Activated T-cell treated with anti-CD3 and anti-CD28 coated beads for 1 hour (primary cell): ENCODE data around the gene KCNAB1.
"Not testable (repeated sequence)": the region's sequence is repeated elsewhere in the genome, so short reads cannot be mapped to it uniquely, and the experiment has no call there.

Source experiments
- DNase-seq: peaks from one replicate; pipeline ENCODE4 v3.0.0-alpha.2; 2020; ENCODE audit warnings: low read depth

KCNAB1 gene

DNA sequence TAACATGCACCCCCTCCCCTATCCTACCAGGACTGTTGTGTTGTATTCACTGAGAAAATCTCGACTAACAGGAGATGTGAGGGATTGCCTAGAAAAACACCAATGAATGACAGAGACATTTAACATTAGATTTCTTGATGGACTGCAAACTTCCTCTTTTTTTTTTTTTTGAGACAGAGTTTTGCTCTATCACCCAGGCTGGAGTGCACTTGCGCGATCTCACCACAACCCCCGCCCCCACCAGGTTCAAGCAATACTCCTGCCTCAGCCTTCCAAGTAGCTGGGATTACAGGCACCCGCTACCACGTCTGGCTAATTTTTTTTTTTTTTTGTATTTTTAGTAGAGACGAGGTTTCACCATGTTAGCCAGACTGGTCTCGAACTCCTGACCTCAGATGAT is 17.0 kb downstream of the KCNAB1 start:
- not testable (repeated sequence) for DNase-seq

DNA sequence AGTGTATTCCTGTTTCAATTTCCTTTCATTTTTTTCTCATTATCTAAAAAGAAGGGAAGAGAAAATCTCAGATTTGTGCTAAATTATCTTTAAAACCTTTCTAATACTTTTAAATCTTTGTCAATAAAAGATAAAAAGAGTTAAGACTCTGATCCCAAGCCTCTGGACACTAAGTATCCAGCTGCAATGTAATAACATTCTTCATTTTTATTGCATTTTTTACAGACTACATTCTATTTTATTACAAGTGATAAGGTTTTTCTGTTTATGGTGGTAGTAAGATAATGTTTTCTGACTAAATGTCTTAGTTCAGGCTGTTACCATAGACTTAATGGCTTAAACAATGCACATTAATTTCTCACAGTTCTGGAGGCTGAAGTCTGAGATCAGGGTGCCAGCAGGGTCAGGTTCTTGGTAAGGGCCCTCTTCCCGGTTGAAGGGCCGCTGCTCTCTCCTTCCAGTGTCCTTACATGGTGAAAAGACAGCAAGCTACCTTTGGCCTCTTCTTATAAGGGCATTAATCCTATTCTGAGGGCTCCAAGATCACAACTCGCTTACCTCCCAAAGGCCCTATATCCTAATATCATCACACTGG is 19.7 kb downstream of the KCNAB1 start:
- DNase-seq, result no peak

DNA sequence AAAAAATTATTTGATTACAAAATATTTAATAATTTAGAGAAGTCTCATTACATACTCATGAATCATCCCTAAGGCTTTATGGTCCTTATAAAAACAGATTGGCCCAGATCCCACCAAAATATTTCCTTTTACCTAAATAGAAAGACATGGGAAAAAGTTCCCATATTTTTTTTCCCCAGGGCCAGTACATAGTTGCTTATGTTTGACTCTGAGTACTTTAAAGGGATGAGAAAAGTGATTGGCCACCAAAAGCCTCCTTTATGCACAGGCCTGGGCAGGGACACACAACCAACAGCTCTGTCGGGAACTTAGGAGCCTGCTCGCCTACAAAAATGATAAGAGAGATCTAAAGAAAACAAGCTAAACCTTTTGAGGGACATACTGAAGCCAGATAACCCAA is 22.3 kb downstream of the KCNAB1 start:
- no peak for DNase-seq

DNA sequence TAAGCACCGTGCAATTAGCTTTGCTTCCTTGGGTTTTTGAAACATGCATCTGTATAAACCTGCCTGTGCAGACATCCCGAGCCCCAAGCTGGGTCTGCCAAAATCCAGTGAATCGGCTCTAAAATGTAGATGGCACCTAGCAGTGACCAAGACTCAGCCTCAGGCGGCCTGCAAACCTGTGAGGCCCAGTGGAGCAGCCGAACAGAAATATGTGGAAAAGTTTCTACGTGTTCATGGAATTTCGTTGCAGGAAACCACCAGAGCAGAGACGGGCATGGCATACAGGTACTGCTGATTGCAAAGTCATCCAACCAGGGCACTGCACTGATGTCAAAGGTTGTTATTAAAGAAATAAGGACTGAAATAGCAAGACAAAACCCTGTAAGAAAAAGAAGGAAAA is 22.8 kb downstream of the KCNAB1 start:
- DNase-seq, result no peak

DNA sequence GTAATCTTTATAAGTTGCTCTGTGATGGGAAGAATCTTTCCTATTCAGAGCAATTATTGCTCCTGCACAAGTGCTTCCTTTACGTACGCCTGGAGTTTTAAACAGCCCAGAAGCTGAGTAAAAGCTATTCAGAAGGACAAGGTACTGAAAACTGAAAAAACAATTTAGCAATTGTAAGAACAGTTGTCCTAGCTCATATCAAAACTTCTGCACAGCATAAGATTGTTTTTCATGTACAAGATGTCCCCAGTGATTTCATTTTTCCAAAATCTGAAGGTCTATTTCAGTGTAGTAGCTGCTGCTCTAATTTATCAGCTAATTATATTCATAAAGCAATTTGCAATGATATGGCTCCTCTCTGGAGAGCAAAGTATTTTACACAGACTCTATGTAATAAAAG is 23.7 kb downstream of the KCNAB1 start:
- no peak for DNase-seq

DNA sequence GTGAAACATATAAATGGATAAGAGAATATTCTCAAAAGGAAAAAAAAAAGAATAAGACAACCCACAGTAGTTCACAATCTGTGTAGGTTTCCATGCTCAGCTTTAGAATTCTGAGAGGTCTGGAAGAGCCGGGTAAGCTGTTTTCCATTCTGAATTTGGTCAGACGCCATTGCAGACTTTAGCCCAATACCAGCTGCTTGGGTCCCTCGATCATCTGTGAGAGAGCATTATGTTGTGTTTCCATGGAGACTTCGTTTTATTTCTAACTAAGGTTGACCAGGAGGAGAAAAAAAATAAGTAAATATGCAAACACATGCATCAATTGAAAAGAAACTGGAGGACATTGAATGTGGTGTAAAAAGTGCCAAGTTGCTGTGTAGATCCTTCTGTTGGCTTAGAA is 25.5 kb downstream of the KCNAB1 start:
- no peak for DNase-seq

DNA sequence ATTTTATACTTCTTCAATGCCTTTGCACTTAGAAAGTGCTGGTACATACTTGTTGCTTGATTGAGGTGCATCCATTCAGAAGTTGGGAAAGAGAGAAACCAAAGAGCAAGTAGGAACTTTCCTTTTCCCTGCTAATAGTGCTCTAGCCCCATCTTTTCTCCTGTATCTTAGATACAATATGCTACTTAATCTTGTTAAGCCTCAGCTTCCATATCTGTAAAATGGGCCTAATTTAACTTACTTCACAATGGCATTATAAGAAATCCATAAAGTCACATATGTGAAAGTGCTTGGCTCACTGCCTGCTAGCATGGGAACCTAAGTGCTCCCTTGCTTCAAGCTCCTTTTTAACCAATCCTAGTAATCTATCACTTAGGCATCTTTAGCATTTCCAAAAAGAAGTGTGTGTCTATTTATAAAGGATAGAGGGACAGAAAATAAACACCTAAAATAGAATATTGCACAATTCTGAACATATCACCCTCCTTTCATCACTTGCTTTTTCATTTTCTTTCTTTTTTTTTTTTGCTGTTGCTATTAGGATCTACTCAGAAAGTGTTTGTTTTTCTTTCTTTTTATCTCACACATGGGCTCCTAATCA is 28.1 kb downstream of the KCNAB1 start:
- DNase-seq, result no peak

DNA sequence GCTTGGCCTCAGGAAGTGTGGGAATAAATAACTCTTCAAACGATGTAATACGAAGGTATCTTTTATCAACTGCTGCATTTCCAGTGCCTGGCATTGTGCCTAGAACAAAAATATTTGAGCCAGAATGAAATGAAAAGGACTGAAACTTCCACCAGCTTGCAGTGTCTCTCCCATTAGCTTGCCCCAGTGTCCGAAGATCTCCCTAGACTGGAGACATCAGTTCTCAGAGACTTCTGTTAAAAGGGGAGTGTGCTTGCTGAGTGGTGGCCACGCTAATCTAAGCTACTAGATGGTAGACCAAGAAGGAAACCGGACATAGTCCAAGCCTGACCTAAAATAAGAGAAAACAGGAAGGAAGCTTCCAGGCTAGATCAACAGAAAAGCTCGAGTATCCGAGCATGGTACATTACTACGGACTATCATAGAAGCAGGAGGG is 28.6 kb downstream of the KCNAB1 start:
- no peak for DNase-seq

DNA sequence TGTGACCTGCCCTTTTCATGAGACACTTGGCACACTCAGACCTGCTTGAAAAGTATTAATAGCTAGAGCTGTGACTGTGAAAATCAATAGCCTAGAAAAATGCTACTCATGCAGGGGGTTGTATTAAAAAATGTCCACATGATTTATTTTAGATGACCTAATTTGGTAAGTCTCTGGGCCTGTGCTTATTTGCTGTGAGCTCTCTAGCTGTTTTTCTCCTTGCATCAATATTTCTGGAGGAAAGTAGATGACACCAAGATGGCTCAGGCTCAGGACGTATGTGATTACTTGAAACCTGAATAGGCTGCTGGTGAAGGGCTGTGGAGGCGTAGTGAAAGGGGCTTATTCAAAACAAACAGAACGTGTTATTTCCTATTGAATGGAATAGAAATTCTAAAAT is 29.5 kb downstream of the KCNAB1 start:
- no peak for DNase-seq

DNA sequence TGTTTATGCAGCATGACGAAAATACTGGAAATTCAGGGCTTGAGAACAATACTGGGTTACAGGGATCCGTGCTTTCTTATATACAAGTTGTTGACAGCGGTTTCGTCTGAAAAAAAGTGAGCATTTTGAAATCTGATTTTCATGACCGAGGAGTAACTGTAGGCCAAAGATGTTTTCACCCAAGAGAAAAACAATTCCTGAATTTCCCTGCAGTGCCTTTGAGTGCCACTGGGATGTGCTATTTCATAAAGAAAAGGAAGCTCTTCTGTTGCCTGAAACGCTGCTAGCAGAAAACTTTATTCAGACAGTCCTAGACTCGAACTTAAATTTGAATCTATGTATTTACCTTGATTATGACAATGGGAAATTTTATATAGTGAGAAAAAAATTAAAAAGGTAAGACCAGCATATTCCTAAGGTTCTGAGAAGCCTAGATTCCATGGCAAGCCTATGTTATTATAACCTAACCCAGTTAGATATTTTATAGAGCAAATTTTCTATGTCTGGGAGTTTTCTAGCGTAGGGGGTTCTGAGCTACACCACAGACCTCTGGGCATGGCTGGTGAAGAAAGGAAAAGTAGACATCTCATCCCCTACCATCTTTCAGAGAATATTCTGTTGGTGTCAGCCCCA is 30.2 kb downstream of the KCNAB1 start:
- DNase-seq, result no peak

DNA sequence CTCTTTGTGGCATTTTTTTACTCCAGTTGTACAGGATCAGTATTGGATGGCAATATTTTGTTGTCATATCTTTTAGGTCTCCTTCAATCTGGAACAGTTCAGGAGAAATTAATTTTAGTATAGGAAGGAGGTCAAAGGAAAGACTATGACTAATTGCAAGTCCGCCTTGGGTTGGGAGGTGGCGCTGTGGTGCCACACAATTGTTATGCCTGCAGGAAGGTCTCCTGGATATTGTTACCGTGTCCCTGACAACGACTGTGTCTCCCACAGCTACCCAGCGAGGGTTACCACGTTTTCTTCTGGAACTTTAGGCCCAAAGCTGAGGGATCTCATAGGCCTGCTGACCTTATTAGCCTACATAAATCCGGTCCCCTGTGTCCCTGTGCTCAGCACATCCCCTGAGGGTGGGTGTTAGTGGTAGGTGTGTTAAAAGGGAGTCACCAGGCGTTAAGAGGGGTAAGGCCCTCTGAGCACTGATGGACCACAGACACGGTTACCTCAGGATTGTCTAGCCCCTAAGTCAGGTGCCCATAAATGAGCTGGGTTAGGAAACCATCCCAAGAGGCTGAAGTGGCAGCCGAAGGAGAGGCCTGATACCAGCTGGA is 31.5 kb downstream of the KCNAB1 start:
- peak; percentile 25 for DNase-seq

DNA sequence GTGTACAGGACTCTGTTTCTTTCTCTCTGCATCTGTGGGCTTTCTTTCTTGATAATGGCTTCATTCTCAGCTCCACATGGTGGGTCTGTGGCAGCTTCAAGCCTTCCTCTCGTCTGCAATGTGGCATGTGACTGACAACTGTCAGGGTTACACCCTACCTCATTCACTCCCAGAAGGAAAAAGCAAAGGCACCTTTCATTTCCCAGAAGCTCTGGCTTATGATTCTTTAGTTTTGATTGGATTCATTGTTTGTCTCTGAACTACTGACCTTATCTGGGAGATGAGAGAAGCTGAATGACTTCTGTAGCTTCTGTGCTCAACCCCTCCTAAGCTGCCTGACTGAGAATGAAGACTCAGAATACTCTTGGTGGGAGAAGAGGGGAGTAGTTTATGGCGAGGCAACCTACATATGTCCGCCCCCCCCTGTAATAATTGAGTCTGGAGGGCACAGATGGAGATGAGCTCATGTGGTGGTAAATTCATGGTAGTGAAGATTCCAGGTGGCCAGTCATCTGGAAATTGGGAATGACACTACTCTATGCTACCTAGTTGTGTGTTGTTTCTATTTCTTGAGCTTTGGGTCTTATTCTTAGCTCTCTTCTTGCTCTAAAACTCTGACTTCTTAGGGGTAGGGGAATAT is 38.4 kb downstream of the KCNAB1 start:
- no peak for DNase-seq

DNA sequence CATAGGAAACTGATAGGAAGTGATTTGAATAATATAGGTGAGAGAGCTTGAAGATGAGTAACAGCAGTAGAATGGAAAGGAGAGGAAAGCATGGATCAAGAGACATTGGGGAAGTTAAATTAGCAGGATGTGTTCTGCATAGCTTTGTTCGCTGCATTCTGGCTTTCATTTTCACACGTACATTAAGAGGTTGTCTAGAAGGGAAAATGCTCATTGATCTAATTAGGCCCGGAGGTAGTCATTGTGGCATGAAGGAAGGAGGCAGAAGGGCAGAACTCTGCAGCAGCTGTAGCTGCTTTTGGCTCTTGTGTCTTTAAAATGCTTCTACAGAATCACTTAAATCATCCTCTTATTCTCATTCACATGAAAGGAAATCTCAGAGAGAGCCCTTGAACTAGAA is 40.3 kb downstream of the KCNAB1 start:
- DNase-seq, result no peak

DNA sequence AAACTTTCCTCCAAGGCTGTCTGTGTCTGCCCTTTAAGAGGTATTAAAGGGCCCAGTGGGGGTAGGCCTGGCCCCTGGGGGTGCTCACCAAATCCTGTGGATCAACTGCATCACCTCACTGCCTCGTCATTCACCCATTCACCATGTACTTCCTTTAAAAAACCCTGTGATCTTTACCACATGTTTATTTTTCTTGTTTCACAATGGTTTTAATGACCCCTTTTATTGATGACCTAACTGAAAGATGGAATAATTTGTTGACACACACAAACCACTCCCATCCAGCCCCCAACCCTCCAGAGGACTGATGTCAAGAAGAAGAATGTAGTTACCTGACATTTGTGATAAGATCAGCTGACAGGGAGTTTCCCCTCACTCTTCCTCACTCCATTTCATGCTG is 40.8 kb downstream of the KCNAB1 start:
- no peak for DNase-seq

DNA sequence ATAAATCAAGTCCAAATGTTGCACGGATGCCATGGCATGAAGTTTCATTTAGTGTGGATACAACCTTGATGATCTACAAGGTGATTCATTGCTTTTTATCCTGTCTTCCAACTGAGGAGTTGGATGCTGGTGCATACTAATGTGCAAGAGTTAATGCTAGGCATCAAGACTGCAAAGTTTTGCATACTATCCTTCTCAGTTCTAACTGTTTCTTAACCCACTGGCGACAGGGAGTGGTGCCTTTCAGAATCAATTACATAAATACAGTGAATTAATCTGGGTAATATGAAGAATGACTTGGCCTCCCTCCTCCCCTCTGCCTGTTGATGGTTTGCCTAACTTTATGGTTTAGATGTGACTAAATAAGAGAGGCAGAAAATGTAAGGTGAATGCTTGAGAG is 43.5 kb downstream of the KCNAB1 start:
- no peak for DNase-seq

DNA sequence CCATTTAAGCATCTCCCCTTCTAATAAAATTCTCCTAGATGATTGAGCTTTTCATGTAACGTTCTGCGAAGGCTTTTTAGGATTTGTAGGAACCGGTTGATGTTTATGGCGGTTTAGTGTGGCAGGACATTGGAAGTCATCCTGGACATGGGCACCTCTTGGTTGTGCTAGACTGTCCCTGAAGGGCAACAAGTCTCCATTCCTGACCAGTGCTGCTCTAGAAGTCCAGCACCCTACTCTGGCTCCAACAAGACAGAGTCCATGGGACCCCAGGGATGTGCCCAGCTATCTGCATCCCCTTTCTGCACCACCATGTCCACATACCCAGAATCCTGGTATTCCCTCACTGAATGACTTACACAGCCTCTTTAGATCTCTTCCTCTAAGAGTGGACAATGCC is 46.4 kb downstream of the KCNAB1 start:
- no peak for DNase-seq

DNA sequence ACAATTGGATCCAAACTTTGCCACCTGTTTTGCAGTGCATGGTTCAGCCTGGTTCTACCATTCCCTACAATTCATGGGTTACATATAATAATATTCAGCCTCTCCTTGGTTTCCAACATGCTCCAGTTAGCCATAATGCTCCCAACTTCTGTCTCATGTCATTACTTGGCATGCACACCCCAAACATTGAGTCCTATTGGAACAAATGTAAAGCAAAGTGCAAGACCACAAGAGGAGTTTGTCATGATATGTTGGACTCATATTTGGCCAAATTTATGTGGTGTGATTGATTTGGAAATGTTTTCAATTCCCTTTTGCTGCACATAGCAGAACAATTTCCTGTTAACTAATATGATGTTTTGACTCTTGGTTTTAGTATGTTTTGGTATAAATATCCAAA is 50.2 kb downstream of the KCNAB1 start:
- no peak for DNase-seq

DNA sequence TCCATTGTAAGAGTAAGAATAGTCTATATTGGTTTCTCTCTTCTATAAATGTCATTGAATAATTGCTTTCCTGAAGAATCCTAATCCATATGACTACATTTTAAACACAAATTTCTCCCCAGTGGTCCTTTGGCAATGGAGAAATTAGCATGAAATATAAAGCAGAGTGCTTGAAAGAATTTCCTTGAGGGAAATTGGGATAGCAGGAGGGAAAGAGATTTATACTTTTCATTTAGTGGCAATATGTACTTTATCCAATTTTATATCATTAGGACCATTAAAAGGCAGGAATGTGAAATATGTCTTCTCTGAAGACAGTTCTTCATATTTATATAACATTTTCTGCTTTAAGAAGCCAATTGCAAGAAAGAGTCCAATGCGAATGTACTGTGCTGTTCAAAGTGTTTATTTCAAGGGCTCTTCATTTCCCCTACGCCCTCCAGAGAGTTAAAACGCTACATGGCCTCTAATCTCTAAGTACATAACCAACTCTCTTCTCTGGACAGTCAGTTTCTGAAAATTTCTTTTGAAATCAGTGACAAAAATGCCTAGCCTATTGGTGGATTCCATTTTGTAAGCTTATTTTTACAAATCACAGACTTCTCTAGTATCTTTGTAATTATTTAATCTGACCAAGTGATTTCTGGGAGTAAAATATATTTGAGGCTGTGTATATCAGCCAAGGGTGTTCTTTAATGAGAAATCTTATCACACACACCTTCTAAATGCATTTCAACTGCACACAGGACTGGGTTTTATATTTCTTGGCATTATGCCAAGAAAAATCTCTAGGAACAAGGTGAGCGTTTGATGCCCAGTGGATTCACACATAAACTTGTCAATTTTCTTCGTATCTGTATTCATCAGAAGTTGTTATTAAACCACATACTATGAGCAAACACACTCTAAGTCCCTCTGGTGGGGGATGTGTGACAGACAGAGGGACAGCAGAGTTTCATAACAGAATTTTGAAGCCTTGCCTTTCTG is 51.2 kb downstream of the KCNAB1 start:
- no peak for DNase-seq

DNA sequence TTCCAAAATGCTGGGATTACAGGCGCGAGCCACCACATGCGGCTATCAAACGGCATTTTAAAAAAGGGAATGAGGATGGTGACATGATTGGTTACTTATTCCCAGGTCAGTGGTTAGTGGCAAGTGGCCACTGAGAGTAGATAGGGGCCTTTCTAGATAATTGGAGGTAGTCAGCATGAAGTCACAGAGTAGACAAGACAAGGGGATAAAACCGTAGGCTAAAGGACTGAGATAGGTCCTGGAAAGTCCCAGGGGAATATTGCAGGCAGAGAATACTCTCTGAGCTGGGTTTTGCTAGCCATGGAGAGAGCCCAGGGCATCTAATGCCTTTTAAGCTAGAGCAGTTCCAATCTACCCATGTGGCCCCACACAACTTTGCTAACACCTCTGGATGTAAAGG is 52.2 kb downstream of the KCNAB1 start:
- no peak for DNase-seq

DNA sequence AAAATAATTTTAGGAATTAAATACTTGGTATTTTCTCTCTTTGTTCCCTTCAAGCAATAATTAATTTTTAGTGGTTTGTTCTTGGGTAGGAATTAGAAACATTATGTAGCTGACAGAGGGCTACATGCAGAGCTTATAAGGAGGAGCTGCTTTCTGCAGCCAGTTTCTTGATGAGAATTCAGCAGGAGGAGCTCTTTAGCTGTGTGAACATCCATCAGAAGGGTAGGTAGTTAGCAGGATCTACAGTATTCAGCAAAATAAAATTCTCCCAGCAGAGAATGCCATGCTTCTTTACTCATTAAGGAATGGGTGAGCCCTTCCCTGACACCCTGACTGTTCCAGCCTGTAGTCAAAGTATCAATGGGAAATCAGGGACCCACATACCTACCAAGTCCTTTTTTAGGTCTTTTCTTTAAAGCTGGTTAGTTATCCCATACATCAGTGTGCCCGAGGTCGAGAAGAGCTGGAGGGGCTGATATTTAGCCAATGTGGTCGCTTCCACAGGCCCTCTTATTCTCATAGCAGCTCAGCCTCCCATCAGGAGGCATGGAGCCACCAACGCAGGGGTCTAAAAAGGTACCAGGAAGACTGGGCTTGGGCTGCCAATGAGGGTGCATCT is 54.0 kb downstream of the KCNAB1 start:
- DNase-seq, result no peak

DNA sequence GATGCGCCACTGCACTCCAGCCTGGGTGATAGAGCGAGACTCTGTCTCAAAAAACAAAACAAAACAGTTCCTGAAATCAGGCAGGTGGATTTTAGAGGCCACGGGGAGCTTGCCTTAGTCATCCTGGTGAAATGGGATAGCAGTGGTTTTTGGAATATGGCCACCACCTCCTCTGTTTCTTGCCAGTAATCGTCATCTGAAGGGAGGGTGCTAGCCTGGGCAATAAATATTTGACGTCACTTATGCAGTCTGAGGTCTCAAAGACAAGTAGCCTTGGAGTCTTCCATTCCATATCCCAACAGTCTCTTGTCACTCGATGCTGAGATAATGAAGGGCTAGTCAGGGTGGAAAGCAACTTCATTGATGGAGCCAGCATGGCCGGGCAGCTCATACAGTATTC is 55.2 kb downstream of the KCNAB1 start:
- no peak for DNase-seq
